GM12801 (cell line): Measurements from ENCODE around the gene OR2A1.
"Not testable (repeated sequence)": the region's sequence is repeated elsewhere in the genome, so short reads cannot be mapped to it uniquely, and the experiment has no call there.

ENCODE experiments used
- TF ChIP-seq, protein P1 (sequence below): IDR thresholded peaks from one replicate; pipeline ENCODE4 v1.5.1; 2011; ENCODE audit warnings: control low read depth; ENCODE audit not compliant: insufficient read length; ENCODE audit errors: extremely low read depth

The OR2A1 gene, protein sequence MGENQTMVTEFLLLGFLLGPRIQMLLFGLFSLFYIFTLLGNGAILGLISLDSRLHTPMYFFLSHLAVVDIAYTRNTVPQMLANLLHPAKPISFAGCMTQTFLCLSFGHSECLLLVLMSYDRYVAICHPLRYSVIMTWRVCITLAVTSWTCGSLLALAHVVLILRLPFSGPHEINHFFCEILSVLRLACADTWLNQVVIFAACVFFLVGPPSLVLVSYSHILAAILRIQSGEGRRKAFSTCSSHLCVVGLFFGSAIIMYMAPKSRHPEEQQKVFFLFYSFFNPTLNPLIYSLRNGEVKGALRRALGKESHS

DNA sequence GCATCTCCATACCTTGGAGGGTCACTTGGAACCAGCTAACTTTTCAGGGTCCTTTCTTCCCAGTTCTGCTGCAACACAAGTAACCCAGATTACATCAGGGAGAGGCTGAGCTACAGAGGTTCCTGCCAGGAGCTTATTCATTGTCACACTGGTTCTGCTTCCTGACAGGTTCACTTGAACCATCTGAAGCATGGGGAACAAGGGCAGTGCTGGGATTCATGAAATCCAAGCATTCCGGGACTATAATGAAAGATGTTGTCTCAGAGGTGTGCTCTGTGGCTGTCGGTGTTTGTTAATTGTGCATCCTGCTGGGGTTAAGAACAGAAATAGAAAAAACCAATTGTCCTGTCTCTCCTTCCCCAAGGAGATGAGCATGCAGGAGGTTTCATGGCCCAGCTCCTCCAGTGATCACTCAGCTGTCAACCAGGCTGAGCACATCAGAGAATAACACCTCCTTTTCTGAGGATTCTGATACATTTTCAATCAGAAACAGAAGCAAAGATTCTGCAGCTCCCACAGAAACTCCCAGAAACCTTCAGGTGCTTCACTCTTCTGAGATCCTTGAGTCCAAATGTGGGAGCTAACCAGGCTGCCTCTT, at the start of gene OR2A1:
Gene OR2A1 (plus strand): TSS at position 548 of the 598 bp plus-strand sequence. CDS start 5,706 bp downstream, outside the sequence.
- TF ChIP-seq, protein P1, sequence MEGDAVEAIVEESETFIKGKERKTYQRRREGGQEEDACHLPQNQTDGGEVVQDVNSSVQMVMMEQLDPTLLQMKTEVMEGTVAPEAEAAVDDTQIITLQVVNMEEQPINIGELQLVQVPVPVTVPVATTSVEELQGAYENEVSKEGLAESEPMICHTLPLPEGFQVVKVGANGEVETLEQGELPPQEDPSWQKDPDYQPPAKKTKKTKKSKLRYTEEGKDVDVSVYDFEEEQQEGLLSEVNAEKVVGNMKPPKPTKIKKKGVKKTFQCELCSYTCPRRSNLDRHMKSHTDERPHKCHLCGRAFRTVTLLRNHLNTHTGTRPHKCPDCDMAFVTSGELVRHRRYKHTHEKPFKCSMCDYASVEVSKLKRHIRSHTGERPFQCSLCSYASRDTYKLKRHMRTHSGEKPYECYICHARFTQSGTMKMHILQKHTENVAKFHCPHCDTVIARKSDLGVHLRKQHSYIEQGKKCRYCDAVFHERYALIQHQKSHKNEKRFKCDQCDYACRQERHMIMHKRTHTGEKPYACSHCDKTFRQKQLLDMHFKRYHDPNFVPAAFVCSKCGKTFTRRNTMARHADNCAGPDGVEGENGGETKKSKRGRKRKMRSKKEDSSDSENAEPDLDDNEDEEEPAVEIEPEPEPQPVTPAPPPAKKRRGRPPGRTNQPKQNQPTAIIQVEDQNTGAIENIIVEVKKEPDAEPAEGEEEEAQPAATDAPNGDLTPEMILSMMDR = not testable (repeated sequence)

DNA sequence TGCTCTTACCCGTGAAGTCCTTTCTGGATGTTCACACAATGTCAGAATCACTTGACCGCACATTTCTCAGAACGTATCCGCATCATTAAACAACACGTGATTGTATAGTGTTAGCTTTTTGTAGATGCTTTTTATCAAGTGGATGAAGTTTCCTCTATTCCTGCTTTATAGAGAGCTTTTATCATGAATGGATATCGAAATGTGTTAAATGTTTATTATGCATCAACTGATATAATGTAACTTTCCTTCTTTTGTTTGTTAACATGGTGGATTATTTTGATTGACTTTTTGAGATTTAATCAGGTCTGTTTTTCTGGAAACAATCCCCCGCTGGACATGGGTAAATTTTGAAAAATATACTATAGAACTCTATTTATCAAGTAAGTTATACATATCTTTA, 47.5 kb upstream of the OR2A1 start, which contains the start of gene OR2A7:
Gene OR2A7 (minus strand): TSS at position 101 of the 400 bp plus-strand sequence. CDS start 5,164 bp downstream, outside the sequence.
- TF ChIP-seq, protein P1 = not testable (repeated sequence)

DNA sequence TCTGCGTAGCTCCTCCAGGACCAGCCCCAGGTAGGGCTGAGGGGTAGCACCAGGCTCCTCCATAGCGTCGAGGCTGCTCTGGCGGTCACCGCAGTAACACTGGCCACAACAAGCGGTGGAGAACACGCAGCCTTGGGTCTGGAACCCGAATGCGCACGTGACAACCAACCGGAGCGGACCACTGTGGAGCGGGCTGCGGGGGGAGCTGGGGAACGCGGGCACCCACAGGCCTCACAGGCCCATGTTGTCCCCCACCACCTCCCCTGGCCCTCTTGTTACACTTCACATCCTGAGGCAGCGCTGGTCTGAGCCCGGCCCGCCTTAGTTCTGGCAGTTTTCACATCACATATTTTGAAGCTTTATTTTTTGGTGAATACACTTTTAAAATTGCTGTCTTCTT, 43.0 kb upstream of the OR2A1 start, which contains the start of gene CTAGE8:
Gene CTAGE8 (minus strand): TSS at position 101 of the 400 bp plus-strand sequence. CDS start 38 bp downstream, at position 63.
- TF ChIP-seq, protein P1 = not testable (repeated sequence)

DNA sequence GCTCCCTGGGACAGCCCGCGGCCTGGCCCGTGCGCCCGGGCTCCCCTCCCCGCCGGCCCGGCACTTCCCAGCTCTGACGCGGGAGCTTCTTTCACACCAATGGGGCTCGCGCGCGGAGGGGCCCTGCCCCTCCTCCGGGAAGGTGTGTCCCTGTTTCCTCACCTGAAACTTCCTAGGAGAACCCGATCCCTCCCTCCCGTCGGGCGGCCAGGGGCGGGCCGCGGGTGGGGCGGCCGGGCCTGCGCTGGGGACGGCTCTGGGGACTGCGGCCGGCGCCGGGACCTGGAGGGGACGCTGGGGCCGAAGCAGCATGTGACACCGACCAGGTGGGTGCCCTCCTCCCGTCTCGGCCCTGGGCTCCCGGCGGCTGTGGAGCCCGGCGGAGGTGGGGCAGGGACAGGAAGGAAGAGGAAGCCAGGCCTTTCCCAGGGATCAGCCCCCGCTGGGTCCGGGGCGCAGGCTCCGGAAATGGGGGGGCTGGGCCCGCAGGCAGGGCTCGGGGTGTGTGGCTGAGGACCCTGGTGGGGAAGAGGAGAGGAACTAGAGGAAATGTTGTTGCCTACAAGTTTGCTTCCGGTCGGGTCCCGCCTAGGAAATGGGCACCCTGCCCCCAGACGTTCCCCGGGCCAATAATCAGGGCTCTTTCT, 43.1 kb downstream of the OR2A1 start, which contains the start of gene ARHGEF5:
Gene ARHGEF5 (plus strand): TSS at position 227 of the 647 bp plus-strand sequence. CDS start 7,268 bp downstream, outside the sequence.
- TF ChIP-seq, protein P1 = not testable (repeated sequence)
